Measurements from ENCODE around the gene OIT3. TPM values are rescaled to one million over a fixed set of nuclear protein-coding genes. Genes with fewer than 3 reads are reported as not detected.
"Not testable (repeated sequence)": the region's sequence is repeated elsewhere in the genome, so short reads cannot be mapped to it uniquely, and the experiment has no call there.

Gene OIT3
- total and polyA plus RNA-seq, 8 donors, result 0.05 to 2.0 (median 0.45) TPM; not detected in 3

DNA sequence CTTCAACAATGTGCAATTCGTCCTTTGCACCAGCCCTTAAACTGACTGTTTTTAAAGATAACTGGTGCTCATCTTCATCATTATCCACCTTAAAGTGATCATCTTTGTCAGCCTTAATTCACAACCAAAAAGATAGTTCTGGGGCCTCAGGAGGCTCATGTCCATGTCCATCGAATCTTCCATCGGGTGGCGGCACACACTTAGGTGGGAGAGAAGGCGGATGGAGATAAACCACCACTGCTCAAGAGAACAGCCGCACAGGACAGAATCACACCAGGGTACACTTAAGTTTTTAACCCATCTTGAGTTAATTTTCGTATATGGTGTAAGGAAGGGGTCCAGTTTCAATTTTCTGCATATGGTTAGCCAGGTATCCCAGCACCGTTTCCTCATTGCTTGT is 24.8 kb downstream of the OIT3 start:
- Histone ChIP-seq H3K9me3 (peaks cover 0 to 19% (median 8%) of the 10 kb centered on the region in 4 donors), H3K4me1 (no peaks in the 10 kb centered on the region), H3K27ac (no peak overlapping the region), H3K36me3 (no peaks in the 10 kb centered on the region), H3K4me3 (no peak overlapping the region), H3K27me3 (no peaks in the 10 kb centered on the region)
- WGBS, 5 donors, result 88 to 96% (median 91%) methylated on average over 8 of the region's 8 CpGs
- no peak for DNase-seq
- TF ChIP-seq POLR2AphosphoS5 (IDR thresholded peaks at IDR 0.05), result no peak
- TF ChIP-seq CTCF (IDR thresholded peaks at IDR 0.05), result no peak
- no peak for TF ChIP-seq POLR2A (IDR thresholded peaks at IDR 0.05)
- TF ChIP-seq EP300 (IDR thresholded peaks at IDR 0.05), result no peak
- intact Hi-C loops (cut with DNase I; ENCODE audit: low total_unique reads), result no loop called here

- DNase-seq; H3K4me3 ChIP-seq; H3K4me1 ChIP-seq; intact Hi-C loops (cut with DNase I; ENCODE audit: low total_unique reads); H3K27me3 ChIP-seq; H3K36me3 ChIP-seq; H3K27ac ChIP-seq: not testable (repeated sequence)
- 92 to 99% (median 95%) methylated on average over 1 of the region's 1 CpG for WGBS, 5 donors
- H3K9me3 ChIP-seq, result peaks cover 0 to 19% (median 8%) of the 10 kb centered on the region in 4 donors
Observed at GRCh38 chr10:72921147-72921683, 27.7 kb downstream of the OIT3 start.

GRCh38 chr10:72924351-72924750 is 30.8 kb downstream of the OIT3 start:
- peaks cover 0 to 6% (median 2%) of the 10 kb centered on the region in 4 donors for H3K4me1 ChIP-seq
- H3K27me3 ChIP-seq, result no peaks in the 10 kb centered on the region
- H3K36me3 ChIP-seq, result no peaks in the 10 kb centered on the region
- H3K27ac ChIP-seq, result no peak overlapping the region
- no peak for DNase-seq
- peaks cover 0 to 19% (median 8%) of the 10 kb centered on the region in 4 donors for H3K9me3 ChIP-seq
- TF ChIP-seq CTCF (IDR thresholded peaks at IDR 0.05), result no peak
- no peak for TF ChIP-seq POLR2AphosphoS5 (IDR thresholded peaks at IDR 0.05)
- TF ChIP-seq EP300 (IDR thresholded peaks at IDR 0.05), result no peak
- TF ChIP-seq POLR2A (IDR thresholded peaks at IDR 0.05), result no peak
- WGBS, 5 donors, result 95 to 97% (median 96%) methylated on average over 13 of the region's 13 CpGs
- no peak overlapping the region for H3K4me3 ChIP-seq
- intact Hi-C loops (cut with DNase I; ENCODE audit: low total_unique reads), result no loop called here

DNA sequence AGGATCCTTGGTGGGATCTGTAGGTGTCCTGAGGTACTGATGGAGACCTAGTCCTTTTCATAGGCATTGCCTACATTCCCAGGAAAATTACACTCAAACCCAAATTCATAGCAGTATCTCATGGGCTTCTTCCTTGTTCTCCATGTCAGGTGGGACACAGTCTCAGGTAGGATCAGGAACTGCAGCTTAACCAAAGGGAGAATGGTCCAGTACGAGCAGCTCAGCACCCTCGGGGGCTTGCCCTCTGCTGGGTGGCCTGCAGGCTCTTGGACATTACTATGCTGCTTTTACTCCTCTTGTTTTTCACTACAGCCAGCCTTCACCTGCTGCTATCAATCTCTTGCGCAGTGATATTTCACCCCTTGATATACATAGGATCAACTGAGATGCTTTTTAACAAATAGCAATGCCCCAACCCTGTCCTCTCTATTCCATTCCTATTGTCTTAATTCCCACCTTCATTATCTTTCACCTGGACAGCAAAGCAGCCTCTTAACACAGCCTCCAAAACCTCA is 32.5 kb downstream of the OIT3 start:
- 89 to 96% (median 91%) methylated on average over 3 of the region's 3 CpGs for WGBS, 5 donors
- H3K36me3 ChIP-seq, result no peaks in the 10 kb centered on the region
- no peak overlapping the region for H3K4me3 ChIP-seq
- peaks cover 0 to 6% (median 2%) of the 10 kb centered on the region in 4 donors for H3K4me1 ChIP-seq
- peaks cover 0 to 15% (median 6%) of the 10 kb centered on the region in 4 donors for H3K9me3 ChIP-seq
- H3K27ac ChIP-seq, result no peak overlapping the region
- TF ChIP-seq POLR2AphosphoS5 (IDR thresholded peaks at IDR 0.05), result no peak
- TF ChIP-seq CTCF (IDR thresholded peaks at IDR 0.05), result no peak
- TF ChIP-seq POLR2A (IDR thresholded peaks at IDR 0.05), result no peak
- no peak for TF ChIP-seq EP300 (IDR thresholded peaks at IDR 0.05)
- H3K27me3 ChIP-seq, result no peaks in the 10 kb centered on the region
- intact Hi-C loops (cut with DNase I; ENCODE audit: low total_unique reads), result no loop called here
- DNase-seq, result no peak

- no peak overlapping the region for H3K4me3 ChIP-seq
- no peaks in the 10 kb centered on the region for H3K36me3 ChIP-seq
- DNase-seq, result no peak
- H3K9me3 ChIP-seq, result peaks cover 0 to under 1% (median 0%) of the 10 kb centered on the region in 4 donors
- no peak overlapping the region for H3K27ac ChIP-seq
- intact Hi-C loops (cut with DNase I; ENCODE audit: low total_unique reads), result no loop called here
- H3K27me3 ChIP-seq, result no peaks in the 10 kb centered on the region
- TF ChIP-seq CTCF (IDR thresholded peaks at IDR 0.05) (no peak), EP300 (IDR thresholded peaks at IDR 0.05) (no peak), POLR2AphosphoS5 (IDR thresholded peaks at IDR 0.05) (no peak), POLR2A (IDR thresholded peaks at IDR 0.05) (no peak)
- peaks cover 0 to 6% (median 2%) of the 10 kb centered on the region in 4 donors for H3K4me1 ChIP-seq
- WGBS, 5 donors, result 44 to 58% (median 48%) methylated on average over 5 of the region's 5 CpGs
Observed at GRCh38 chr10:72927485-72927884, 33.9 kb downstream of the OIT3 start.
